CD4-positive, alpha-beta T cell treated with Interleukin-1 beta for 1 hour (primary cell): ENCODE data around the gene SNAP29.
"Not testable (repeated sequence)": the region's sequence is repeated elsewhere in the genome, so short reads cannot be mapped to it uniquely, and the experiment has no call there.

Experiments
- DNase-seq, 2 donors: peaks; one replicate each; pipeline ENCODE4 v3.0.0-alpha.2; 2020 to 2022

SNAP29 gene

DNA sequence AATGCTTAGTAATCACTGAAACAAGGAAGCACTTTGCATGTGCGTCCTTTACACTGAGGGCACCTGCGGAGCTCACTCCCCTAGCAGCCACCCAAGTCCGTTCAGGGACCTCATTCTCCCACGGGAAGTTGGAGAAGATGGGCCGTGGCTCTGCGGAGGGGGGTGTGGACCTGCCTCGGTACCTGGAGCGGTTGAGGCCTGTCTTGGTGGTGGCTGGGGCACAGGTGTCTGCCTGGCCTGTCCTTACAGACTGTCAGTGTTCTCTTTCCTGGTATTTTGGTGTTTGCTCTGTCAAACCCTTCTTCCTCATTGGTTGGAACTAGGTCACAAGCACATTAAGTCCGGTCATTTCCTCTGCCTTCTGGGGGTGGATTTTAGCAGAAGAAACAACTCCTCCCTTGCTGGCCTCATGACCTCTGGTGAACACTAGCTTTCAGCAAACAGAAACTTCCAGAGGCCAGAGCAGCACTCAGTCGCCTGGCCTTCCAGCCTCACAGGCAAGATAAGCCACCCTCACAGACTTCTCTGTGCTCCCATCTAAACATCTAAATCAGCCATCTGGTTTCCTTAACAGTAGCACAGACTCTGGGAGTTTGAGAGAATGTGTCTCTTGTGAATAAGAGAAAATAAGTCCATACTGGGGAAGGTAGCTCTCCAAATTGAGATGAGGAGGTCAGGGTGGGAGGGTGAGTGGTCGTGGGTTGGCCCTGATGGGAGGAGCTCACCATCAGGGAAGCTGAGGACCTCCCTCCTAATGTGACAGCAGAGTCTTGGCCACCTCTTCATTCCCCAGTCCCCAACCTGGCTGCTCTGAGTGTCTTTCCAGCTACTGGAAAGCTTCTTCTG, 8.6 kb downstream of the SNAP29 start:
- peak in 1 of 2 donors; percentile 39 for DNase-seq

DNA sequence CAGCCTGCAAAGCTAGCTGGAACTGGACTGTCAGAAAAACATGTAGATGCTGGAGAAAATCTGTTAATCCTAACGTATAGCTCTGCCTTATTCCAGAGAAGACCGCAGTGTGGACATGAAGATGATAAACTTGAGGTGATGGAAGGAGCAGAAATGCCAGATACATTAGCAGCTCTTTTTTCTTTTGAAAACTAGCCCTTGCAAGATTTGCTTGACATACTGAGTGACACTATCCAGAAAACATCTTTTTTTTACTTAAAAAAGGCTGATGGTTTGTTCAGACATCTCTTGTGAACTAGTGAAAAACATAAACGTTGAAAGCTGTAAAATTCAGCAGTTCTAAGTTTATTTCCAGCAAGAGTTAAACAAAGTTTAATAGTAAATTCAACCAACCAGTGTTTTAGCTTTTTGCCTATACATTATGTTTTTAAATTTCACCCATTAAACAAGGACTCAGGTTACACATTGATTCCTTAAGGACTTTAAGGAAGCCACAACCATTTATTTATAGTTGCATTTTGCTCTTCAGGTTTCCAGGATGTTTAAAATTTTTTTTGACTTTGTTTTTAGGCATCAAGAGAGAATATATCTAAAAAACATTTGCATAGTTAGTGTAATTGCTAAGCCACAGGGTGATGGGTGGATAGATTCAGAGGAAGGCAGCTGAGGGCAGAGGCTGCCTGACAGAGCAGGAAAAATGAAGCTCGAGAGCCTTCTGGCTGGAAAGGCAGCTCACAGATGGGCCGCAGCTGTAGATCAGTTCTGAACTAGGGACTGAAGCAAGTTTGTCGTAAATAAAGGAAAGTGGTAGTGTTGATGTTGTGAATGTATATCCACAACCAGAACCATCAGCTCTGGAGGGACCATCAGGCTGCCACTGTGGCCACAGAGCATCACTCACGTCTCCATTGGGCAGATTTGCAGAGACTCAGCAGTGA, 9.5 kb downstream of the SNAP29 start:
- no peak for DNase-seq

DNA sequence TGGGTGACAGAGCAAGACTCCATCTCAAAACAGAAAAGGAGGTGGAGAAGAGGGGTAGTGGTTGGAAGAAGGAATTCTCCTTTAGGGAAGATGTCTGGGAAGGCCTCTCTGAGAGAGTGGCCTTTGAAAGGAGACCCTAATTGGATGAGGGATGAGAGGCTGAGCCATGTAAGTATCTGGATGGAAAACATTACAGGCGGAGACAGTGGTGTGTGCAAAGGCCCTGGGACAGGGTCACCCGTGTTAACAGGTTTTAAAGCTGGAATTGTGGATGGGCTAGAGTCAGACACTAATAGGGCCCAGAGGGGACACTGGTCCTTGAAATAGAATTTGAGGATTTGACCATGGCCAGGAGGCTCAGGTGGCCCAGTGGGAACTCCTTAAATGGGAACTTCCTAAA, 10.4 kb downstream of the SNAP29 start:
- no peak for DNase-seq

DNA sequence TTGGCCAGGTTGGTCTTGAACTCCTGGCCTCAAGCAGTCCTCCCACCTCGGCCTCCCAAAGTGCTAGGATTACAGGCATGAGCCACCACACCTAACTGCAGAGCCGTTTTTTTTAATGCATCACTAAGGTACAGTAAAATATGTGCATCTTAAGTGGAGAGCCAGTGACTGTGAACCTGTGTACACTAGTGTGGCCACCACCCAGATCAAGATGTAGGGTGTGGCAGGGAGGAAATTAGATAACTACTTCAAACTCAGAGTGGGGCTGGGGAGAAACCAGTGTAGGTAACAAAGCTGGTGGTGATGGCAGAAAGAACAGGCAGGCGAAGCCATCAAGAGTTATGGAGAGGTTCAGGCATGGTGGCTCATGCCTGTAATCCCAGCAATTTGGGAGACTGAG, 14.4 kb downstream of the SNAP29 start:
- no peak for DNase-seq

DNA sequence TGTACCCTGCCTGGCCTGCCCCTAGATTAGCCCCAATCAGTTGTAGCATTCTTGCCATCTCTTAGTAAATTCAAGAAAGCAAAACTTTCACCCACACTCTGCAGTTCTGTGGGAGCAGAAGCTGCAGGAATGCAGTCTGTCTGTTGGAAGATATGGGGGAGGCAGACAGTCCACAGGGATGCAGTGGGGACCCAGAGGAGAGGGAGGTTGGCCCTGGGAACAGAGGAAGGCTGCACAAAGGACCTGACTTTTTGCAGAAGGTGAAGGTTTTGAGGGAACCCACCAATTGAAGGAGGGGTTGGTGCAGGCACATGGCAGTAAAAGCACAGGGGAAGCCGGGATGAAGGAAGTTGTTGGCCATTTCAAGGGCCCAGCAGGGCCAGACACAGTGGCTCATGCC, 16.5 kb downstream of the SNAP29 start:
- DNase-seq, result no peak

DNA sequence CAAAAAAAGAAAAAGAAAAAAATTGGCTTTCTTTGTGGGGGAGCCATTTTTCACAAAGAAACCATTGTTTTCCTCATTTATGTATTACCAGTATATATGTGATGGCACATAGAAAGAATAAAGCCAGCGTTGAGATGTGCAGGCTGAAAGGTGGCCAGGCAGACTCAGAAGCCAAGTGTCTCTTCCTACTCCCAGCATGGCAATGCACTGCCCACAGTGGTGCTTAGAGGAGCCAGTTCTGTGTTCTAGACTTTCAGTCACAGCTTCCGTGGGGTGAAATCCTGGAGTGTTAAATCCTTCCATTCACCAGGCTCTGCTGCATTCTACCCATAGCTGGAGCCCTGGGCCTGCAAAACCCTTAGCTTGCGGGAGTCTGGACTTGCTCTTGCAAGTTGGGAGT, 18.9 kb downstream of the SNAP29 start:
- no peak for DNase-seq

DNA sequence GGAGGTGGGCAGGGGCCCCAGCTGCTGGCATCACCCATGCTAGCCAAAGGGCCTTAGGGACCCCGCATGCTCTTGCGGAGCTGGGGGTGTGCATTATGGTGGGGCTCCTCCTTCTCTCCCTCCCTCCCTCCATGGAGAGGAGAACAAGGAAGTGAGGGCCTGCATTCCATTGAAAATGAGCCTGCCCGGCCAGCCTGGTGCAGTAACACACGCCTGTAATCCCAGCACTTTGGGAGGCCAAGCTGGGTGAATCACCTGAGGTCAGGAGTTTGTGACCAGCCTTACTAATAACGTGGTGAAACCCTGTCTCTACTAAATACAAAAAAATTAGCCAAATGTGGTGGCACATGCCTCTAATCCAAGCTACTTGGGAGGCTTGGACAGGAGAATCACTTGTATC, 22.4 kb downstream of the SNAP29 start:
- no peak for DNase-seq

DNA sequence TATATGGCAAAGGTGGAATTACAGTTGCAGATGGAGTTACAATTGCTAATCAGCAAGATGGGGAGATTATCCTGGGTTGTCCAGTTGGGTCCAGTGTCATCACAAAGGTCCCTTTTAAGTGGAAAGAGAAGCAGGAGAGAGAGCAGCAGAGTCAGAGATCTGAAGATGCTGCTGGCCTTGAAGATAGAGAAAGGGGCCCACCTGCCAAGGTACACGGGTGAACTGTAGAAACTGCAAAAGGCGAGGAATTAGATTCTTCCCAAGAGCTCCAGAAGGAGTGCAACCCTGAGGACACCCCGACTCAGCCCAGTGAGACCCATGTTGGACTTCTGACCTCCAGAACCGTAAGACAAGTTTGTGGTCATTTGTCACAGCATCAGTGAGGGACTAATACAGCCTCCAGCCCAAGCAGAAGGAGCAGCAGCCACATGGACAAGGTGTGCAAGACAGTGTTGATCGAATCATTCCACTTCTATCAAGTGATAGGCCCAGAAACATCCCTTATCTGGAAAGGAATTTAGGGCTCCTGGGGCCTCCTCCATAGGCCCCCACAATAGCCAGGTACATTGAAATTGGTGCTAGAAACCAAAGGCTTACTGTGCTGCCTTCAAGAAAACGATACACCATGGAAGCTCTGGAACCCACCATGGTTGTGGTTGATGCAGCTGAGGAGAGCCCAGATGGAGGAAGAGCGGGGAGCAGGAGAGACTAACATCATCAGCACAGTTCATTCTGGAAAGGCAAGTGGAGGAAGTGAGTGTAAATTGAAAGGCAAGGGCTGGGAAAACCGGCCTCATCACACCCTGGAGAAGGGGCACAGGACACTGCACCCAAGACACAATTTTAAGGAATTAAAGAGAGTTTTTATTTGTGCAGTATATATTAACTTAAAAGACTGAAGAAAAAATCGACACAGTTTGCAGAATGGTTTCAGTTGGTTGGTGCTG, 23.3 kb downstream of the SNAP29 start:
- DNase-seq, result no peak

DNA sequence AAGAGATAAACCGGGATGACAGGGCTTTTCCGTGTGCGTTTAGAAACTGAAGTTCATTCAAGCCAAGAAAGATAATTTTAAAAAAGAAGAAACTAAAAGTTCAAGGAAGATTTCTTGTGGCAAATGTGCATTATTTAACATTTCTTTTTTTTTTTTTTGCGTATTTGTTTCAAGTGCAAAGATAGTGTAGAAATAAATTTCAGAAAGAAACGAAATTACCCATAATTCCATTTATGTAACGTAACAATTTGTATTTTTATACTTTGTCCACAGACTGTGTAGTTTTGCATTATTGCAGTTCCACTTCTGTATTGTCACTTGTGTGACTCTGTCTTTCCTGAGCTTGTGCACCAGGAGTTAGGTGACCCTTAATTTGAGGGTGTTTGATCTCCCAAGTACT, 24.0 kb downstream of the SNAP29 start:
- no peak for DNase-seq

DNA sequence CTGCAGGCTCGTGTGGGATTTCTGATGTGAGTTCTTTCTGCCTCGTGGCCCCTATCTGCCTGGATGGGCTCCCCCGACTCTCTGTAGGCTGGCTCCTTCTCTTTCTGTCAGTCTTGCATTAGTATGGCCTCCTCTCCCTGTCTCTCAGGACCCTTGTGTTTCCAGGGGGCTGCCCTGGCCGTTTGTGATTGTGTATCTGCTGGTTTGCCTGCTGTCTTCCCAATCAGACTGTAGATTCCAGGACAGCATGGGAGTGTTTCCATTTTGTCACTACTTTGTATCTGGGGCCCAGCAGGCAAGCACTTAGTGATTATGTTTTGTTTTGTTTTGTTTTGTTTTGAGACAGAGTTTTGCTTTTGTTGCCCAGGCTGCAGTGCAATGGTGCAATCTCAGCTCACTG, 25.6 kb downstream of the SNAP29 start:
- DNase-seq, result no peak

DNA sequence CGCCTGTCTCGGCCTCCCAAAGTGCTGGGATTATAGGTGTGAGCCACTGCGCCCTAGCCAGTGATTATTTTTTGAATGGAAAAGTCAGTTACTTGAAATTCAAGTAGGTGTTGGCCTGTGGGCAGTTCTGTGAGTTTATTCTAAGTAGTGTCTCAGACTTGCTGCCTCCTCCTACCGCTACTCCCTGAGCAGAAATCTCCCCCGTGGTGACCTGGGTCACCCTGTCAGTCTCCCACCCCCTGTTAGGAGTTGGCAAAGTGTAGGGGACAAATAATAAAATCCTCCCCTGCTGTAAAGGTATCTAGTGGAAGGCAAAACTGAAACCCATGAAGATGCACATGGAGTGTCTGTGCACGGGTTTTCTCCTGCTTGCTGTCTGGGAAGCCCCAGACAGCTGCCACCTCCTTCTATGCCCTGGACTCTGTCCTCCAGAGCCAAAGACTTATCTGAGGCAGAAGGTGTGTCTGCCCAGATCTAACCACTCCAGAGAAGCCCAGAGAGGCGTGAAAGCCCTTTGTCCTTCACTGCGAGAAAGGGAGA, 26.3 kb downstream of the SNAP29 start:
- DNase-seq, result no peak

DNA sequence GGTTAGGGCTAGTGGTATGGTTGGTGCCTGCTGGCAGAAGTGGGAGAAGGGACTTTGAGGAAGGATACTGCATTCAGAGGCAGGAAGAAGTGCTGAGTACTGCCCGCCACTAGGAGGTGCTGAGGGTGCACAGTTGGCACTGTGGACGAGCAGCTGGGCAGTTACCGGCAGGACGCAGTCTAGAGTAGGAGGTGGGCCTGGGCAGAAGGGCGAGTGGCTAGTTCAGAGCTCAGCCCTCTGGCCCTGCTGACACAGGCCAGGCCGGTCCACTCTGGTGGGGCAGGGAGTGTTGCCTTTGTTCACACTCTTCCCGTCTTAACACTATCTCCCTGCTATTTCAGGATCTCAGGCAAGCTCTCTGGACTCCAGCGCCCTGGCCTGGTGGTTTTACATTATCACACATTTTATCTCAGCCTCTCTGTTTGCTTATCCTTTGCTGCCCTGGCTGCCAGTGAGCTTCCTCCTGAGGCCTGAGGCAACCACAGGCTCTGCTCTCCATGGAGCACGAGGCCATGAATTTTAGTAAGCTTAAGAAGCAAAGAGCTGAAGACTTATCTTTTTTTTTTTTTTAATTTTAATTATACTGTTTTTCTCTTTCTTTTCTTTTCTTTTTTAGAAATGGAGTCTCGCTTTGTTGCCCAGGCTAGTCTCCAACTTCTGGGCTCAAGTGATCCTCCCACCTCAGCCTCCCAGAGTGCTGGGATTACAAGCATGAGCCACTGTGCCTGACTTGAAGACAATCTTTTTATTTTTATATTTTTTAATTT, 26.9 kb downstream of the SNAP29 start:
- DNase-seq, result peak; percentile 40 to 64

DNA sequence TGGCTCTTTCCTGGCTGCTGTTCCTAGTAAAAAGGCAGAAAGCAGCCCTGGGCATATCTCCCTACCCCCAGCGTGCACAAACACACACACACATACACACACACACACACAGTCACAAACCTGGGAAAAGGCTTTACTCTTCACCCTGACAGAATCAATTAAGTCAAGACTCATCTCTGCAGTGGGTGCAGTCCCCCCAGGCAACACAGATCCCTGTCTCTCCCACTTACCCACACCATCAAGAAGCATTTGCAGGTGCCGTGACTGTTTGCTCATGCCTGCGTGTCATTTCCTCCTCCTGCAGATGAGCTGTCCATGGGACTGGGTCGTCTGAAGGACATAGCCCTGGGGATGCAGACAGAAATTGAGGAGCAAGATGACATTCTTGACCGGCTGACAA, 28.6 kb downstream of the SNAP29 start:
- DNase-seq, result no peak

DNA sequence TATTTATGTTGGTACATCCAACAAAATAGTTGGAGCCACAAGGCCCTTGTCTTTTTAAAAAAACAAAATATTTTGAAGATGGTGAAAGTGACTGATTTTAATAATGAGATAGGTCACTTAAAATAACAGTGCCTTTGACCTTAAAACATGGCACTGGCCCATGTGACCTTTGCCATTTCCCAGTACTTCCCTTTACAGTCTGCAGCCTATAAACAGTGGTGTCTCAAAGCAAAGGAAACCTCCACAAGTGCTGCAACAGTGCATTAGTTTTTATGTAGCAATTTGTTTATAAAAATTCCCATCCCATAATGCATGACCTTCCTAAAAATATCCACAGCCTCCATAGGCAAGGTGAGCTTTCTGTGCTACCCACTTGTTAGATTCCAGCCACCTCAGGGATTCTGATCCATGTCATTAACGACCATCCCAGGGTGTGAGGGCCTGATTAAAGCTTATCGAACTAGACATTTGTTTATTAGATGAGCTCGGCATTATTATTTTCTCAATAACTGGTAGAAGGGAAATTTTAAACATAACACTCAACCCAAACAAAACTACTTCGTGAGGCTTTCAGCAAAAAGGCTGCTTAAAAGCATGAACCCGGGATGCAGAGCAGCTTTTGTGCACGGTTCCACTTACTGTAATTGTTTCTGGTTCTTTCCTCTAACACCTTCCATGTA, 30.4 kb downstream of the SNAP29 start:
- DNase-seq, result no peak

DNA sequence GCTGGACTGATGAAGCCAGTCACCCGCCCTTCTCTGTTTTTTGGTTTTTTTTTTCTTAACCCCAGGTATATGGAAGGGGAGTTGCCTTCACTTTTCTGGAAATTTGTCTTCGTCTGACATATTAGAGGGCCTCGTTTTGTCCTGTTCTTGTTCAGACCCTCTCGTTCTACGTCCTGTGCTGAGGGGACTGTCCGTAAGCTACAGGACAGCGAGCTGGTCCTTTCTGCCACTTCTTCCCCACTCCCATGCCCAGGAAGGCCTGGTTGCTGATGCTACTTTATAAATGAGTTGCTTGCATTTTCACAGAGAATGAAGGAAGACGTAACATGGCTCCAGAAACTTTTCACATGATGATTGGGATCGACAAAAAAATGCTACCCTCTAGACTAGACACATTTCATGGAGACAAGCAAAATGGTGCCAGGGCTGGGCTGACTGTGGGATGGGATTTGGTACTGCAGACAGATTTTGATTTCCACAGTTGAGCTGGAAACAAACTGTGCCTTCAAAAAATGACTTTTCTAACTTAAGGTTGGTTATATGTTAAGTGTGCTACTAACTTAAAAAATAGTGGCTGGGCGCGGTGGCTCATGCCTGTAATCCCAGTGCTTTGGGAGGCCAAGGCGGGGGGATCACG, 31.2 kb downstream of the SNAP29 start:
- DNase-seq, result no peak

DNA sequence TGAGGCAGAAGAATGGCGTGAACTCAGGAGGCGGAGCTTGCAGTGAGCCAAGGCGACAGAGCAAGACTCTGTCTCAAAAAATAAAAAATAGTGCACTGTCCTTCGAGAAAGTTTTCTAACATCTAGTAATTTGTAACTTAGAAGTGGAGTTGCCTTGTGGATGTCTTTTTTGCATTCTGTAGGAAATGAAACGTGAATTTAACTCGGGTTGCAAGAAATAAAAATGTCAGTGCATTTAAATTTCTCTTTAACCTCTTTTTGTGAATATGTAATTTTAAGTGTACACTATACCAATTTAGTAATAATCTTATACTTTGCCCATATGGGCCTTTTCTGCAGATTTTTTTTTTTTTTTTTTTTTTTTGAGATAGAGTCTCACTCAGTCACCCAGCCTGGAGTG, 32.2 kb downstream of the SNAP29 start:
- no peak for DNase-seq

DNA sequence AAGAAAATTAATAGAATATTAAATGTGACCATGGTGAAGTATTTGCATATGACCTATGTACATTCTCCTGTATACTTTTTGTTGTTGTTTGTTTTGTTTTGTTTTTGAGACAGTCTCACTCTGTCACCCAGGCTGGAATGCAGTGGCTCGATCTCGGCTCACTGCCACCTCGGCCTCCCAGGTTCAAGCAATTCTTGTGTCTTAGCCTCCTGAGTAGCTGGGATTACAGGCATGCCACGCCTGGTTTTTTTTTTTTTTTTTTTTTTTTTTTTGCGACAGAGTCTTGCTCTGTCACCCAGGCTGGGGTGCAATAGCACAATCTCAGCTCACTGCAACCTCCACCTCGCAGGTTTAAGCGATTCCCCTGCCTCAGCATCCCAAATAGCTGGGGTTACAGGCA, 38.9 kb downstream of the SNAP29 start:
- DNase-seq, result not testable (repeated sequence)

DNA sequence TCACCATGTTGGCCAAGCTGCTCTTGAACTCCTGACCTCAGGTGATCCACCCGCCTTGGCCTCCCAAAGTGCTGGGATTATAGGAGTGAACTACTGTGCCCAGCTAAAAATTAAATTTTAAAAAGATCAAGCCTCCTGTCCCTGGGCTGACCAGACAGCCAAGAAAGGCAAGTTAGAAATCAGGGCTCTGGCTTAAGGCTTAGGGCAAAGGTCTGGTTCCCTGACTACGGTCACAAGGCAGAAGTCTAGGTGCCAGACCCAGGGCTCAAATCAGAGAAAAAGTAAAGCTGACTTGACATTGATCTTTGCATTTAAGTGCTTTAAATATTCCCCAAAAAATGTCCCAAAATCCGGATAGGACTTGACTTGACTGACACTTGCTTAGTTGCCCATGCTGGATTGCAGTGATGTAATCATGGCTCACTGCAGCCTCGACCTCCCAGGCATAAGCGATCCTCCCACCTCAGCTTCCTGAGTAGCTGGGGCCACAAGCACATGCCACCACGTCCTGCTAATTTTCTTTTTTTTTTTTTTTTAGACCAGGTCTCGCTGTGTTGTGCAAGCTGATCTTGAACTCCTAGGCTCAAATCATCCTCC, 41.1 kb downstream of the SNAP29 start:
- no peak for DNase-seq

DNA sequence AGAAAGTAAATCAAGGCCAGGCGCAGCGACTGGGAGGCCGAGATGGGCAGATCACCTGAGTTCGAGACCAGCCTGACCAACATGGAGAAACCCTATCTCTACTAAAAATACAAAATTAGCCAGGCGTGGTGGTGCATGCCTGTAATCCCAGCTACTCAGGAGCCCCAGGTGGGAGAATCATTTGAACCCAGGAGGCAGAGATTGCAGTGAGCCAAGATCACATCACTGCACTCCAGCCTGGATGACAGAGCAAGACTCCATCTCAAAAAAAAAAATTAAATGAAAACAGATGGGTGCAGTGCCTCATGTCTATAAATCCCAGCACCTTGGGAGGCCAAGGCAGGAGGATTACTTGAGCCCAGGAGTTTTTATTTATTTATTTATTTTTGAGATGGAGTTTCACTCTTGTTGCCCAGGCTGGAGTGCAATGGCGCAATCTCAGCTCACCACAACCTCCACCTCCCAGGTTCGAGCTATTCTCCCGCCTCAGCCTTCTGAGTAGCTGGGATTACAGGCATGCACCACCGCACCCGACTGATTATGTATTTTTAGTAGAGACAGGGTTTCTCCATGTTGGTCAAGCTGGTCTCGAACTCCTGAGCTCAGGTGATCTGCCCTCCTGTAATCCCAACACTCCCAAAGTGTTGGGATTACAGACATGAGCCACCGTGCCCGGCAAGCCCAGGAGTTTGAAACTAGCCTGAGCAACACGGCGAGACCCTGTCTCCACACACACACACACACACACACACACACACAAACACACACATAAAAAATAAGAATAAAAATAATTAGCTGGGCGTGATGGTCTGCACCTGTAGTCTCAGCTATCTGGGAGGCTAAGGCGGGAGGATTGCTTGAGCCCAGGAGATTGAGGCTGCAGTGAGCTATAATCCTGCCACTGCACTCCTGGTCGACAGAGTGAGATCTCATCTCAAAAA, 42.6 kb downstream of the SNAP29 start:
- DNase-seq, result not testable (repeated sequence)
